HG02885 (cell line): ENCODE results near the gene RNH1.
"Not testable (repeated sequence)": the region's sequence is repeated elsewhere in the genome, so short reads cannot be mapped to it uniquely, and the experiment has no call there.

ENCODE experiments used
- ATAC-seq: cut with Tn5 transposase; IDR thresholded peaks from one replicate; pipeline ENCODE4 v1.9.1; 2021; ENCODE audit warnings: mild to moderate bottlenecking; ENCODE audit not compliant: unreplicated experiment, poor library complexity

Gene RNH1

DNA sequence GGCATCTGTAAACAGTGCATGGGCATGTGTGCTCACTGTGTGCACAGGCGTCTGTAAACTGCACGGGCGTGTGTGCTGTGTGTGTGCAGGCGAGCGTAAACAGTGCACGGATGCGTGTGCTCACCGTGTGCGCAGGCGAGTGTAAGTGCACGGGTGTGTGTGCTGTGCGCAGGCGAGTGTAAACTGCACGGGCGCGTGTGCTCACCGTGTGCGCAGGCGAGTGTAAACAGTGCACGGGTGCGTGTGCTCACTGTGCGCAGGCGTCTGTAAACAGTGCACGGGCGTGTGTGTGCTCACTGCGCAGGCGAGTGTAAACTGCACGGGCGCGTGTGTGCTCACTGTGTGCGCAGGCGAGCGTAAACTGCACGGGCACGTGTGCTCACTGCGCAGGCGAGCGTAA lies 22.4 kb downstream of the RNH1 start:
- ATAC-seq: no peak

- no peak for ATAC-seq
Observed at GRCh38 chr11:479311-479710, 27.7 kb downstream of the RNH1 start.

DNA sequence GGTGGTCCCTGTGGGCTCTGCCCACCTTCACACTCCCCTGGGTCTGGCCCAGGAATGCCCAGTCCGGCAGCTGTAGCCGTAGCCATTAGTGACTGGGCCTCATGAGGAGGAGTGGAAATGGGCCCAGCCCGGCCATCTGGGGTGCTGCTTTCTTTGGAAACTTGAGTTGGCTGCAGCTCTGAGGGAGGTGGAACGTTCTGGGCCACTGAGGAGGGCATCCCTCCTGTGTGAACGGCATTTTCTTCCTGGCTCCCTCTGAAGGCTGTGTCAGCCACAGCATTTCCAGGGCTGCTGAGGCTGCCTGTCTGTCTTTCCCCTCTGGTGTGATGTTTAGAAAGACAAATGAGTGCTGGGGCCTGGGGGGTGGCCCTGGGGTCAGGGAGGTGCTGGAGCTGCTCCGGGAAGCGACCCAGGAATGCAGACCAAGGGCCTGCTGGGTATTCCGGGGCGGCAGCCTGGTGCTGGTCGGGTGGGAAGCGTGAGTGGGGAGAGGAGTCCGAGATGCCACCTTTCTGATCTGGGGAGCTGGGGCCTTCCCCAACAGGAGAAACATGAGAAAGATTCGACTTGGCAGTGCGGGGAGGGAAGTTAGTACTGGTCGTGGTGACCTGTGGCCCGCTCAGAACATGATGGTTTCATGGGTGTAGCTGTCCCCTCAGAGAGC lies 29.9 kb downstream of the RNH1 start:
- no peak for ATAC-seq

DNA sequence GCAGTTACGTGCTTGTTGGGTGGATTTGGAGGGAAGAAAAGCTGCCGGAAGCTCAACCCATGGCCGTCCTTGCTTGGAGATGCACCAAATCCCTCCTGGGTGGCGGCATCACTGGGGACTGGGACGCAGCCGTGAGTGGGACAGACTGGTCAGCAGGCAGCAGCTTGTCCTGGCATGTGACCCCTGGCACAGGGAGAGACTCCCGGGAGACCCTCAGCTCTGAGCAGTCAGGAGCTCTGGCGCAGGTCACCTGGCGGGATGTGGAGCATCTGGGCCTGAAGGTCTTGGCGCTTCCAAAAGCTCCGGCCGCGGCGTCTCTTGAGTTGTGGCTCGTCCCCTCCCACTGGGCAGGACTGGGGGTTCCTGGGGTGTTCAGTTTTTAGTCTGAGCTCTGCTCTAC lies 30.6 kb downstream of the RNH1 start:
- no peak for ATAC-seq

GRCh38 chr11:475941-476340 lies 31.1 kb downstream of the RNH1 start:
- no peak for ATAC-seq

DNA sequence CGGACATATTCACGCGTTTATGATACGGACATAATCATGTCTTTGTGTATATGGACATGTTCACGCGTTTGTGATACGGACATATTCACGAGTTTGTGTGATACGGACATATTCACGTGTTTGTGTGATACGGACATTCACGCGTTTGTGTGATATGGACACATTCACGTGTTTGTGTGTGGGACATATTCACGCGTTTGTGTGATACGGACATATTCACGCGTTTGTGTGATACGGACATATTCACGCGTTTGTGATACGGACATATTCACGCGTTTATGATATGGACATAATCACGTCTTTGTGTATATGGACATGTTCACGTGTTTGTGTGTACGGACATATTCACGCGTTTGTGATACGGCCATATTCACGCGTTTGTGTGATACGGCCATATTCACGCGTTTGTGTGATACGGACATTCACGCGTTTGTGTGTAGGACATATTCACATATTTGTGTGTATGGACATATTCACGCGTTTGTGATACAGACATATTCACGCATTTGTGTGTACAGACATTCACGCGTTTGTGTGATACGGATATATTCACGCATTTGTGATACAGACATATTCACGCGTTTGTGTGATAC lies 32.0 kb downstream of the RNH1 start:
- ATAC-seq: no peak

DNA sequence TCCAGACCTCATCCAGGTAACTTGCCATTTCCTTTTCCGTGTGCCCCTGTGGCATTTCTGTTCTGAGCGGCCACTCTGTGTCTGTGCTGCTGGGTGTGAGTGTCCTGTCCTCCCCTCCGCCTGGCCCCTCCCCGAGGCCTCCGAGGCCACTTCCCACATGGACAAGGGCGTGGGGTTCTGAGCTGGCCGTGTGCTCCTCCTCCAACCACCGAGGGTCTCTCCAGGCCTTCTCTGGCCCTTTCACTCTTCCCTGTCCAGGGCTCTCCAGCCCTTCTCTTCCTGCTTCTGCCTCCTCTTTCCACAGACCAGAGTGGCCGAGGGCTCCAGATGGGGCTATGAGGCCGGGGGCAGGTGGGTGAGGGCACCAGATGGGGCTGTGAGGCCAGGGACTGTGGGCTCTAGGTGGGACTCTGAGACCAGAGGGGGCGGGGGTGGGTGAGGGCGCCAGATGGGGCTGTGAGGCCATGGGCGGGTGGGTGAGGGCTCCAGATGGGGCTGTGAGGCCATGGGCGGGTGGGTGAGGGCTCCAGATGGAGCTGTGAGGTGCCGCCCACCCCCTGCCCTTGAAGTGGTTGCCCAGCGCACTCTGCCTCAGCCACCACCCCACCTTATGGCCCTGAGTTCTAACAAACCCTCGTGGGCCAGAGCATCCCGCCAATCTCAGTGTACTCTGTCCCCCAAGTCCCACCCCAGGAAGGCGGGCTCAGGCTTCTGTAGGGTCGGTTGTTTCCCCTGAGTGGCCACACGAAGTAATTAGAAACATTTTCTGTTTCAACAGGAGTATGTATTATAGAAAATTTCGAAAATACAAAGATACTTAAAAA lies 32.9 kb downstream of the RNH1 start:
- ATAC-seq: no peak

DNA sequence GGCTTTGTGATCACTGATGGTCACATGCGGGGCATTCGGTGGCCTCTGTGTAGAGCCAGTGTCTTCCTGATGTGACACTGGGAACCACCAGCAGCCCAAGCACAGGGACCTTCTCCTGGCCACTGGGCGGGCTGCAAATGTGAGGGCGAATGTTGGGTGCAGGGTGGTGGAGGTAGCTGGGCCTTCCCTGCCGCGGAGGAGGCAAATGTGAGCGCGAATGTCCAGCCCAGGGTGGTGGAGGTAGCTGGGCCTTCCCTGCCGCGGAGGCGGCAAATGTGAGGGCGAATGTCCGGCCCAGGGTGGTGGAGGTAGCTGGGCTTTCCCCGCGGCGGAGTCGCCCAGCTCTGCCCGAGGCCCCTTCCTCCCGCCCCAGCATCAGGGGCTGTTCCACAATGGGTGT lies 33.6 kb downstream of the RNH1 start:
- ATAC-seq: no peak

DNA sequence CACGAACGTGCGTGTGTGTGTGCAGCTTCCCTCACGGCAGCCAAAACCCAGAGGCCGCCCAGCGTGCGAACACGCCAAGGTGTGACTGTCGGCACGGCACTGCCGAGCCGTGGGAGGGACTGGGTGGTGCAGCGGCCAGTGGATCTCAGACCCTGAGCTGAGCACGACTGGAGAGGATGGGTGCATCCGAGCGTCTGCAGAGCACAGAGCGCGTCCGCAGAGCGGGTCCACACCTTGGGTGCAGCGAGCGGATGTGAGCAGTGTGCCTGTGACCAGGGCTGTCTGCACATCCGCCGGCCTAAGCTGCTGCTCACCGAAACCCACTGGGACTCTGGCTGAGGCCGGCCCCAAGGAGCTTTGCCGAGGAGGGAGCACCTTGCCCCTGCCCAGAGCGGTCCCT lies 34.2 kb downstream of the RNH1 start:
- ATAC-seq: no peak

GRCh38 chr11:472272-472671 lies 34.8 kb downstream of the RNH1 start:
- no peak for ATAC-seq

- no peak for ATAC-seq
Observed at GRCh38 chr11:471468-472145, 35.4 kb downstream of the RNH1 start.

DNA sequence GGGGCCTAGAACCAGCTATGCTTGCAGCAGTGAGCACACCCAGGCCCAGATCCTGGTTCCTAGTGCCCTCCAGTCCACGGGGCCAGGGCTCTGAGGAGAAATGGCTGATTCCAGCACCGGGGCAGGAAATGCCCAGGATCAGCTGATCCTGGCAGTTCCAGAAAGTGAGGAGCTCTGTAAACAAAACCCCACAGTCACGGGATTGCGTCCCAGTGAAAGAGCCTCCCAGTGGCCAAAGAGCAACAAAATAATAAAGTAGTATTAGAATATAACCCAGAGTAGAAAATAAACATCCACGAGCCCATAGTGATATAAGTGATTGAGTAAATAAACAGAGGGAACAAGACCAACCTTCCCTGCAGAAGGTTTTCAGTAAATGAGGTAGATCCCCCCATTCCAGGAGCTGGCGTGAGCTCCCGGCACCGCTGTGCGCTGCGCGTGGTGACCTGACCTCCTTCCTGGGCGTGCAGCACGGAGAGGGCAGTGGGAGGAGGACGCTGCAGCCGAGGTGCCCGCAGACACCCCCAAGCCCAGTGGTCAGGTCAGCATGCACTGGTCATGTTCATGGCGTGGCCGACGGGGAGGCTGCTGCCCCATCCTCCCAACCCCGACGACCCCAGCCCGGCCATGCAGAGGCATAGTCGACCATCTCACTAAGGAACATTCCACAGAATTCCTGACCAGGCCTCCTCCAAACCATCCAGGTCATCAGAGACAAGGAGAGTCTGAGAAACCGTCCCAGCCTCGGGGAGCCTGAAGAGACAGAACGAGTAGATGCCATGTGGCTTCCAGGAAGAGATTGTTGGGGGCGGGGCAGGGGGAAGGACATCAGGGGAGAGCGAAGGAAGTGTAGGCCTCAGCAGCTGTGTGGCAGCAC lies 37.1 kb downstream of the RNH1 start:
- ATAC-seq: no peak

DNA sequence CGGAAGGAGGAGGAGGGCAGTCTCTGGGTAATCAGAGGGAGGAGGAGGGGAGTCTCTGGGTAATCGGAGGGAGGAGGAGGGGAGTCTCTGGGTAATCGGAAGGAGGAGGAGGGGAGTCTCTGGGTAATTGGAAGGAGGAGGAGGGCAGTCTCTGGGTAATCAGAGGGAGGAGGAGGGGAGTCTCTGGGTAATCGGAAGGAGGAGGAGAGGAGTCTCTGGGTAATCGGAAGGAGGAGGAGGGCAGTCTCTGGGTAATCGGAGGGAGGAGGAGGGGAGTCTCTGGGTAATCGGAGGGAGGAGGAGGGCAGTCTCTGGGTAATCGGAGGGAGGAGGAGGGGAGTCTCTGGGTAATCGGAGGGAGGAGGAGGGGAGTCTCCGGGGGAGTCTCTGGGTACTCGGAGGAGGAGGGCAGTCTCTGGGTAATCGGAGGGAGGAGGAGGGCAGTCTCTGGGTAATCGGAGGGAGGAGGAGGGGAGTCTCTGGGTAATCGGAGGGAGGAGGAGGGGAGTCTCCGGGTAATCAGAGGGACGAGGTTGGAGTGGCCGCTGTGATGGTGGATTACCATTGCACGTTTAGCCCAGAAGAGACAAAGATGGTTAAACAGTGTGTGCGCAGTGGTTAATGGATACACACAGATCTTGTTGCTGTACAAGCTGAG lies 37.9 kb downstream of the RNH1 start:
- not testable (repeated sequence) for ATAC-seq

- ATAC-seq: no peak
Observed at GRCh38 chr11:468493-468892, 38.5 kb downstream of the RNH1 start.

GRCh38 chr11:468036-468435 lies 39.0 kb downstream of the RNH1 start:
- ATAC-seq: no peak

- no peak for ATAC-seq
Observed at GRCh38 chr11:465896-466530, 41.0 kb downstream of the RNH1 start.

- no peak for ATAC-seq
Observed at GRCh38 chr11:464316-464715, 42.7 kb downstream of the RNH1 start.

GRCh38 chr11:462107-462890 lies 44.7 kb downstream of the RNH1 start:
- no peak for ATAC-seq
